ENCODE results near the gene SPATS2L. TPM values are rescaled to one million over a fixed set of nuclear protein-coding genes. Genes with fewer than 3 reads are reported as not detected.

SPATS2L gene
- total RNA-seq, 1 experiment from 2014 or later, result 112 TPM

GRCh38 chr2:200331061-200331400 lies 24.5 kb downstream of the SPATS2L start:
- H3K4me3 Mint-ChIP-seq, result no peak overlapping the region
- peaks cover 42% of the 10 kb centered on the region for H3K36me3 Mint-ChIP-seq
- no peaks in the 10 kb centered on the region for H3K27me3 Mint-ChIP-seq (ENCODE audit: low read depth)
- ChIA-PET POLR2A (no interaction called here), CTCF (no interaction called here)
- H3K27ac Mint-ChIP-seq, result peak overlapping the region; percentile 26; the same call in 1 of the 2 replicates
- ATAC-seq (no peak), DNase-seq (ENCODE audit: low spot score) (no peak)
- TF ChIP-seq ZNF121 (CRISPR knock-in tag; IDR thresholded peaks at IDR 0.05) (no peak), ARID4B (CRISPR knock-in tag; IDR thresholded peaks at IDR 0.05; ENCODE audit: borderline replicate concordance) (no peak), E2F1 (CRISPR knock-in tag; IDR thresholded peaks at IDR 0.05) (no peak), JUN (CRISPR knock-in tag; IDR thresholded peaks at IDR 0.05) (no peak)
- peaks cover 3% of the 10 kb centered on the region; the same call in 1 of the 2 replicates for H3K9me3 Mint-ChIP-seq
- peaks cover 45% of the 10 kb centered on the region for H3K4me1 Mint-ChIP-seq

- CTCF ChIA-PET, result no interaction called here
- H3K27me3 Mint-ChIP-seq (ENCODE audit: low read depth), result no peaks in the 10 kb centered on the region
- peaks cover 3% of the 10 kb centered on the region; the same call in 1 of the 2 replicates for H3K9me3 Mint-ChIP-seq
- TF ChIP-seq SP1 (CRISPR knock-in tag; conservative IDR thresholded peaks at IDR 0.05), result no peak
- H3K27ac Mint-ChIP-seq, result peak overlapping the region; percentile 61; the same call in 1 of the 2 replicates
- POLR2A ChIA-PET, result no interaction called here
- no peak overlapping the region for H3K4me3 Mint-ChIP-seq
- no peak for DNase-seq (ENCODE audit: low spot score)
- 0 out of 2 replicates have a peak, but pooled peaks have one; percentile 22 for ATAC-seq
- peaks cover 46% of the 10 kb centered on the region for H3K4me1 Mint-ChIP-seq
- peaks cover 37% of the 10 kb centered on the region for H3K36me3 Mint-ChIP-seq
Measured at GRCh38 chr2:200335657-200336056, 29.2 kb downstream of the SPATS2L start.

- ATAC-seq, result no peak
- Mint-ChIP-seq H3K9me3 (no peaks in the 10 kb centered on the region), H3K27me3 (ENCODE audit: low read depth) (no peaks in the 10 kb centered on the region), H3K4me1 (peaks cover 57% of the 10 kb centered on the region), H3K4me3 (no peak overlapping the region), H3K36me3 (peaks cover 30% of the 10 kb centered on the region), H3K27ac (peak overlapping the region; percentile 85; the same call in 1 of the 2 replicates)
- CTCF ChIA-PET, result no interaction called here
- DNase-seq (ENCODE audit: low spot score), result no peak
- no peak for TF ChIP-seq FOXJ3 (CRISPR knock-in tag; IDR thresholded peaks at IDR 0.05; ENCODE audit: borderline replicate concordance)
- no peak for TF ChIP-seq HMGXB4 (CRISPR knock-in tag; IDR thresholded peaks at IDR 0.05)
- TF ChIP-seq RORB (CRISPR knock-in tag; IDR thresholded peaks at IDR 0.05), result no peak
- no peak for TF ChIP-seq CREM (CRISPR knock-in tag; IDR thresholded peaks at IDR 0.05)
- no peak for TF ChIP-seq ZNF281 (CRISPR knock-in tag; IDR thresholded peaks at IDR 0.05)
- TF ChIP-seq CDX4 (CRISPR knock-in tag; IDR thresholded peaks at IDR 0.05; ENCODE audit: borderline replicate concordance), result no peak
- TF ChIP-seq ATF6 (CRISPR knock-in tag; IDR thresholded peaks at IDR 0.05), result no peak
- TF ChIP-seq ZNF263 (CRISPR knock-in tag; IDR thresholded peaks at IDR 0.05; ENCODE audit: low read depth), result no peak
- no peak for TF ChIP-seq USF1 (CRISPR knock-in tag; IDR thresholded peaks at IDR 0.05)
- POLR2A ChIA-PET, result no interaction called here
Measured at GRCh38 chr2:200336980-200337615, 30.6 kb downstream of the SPATS2L start.
